HEK293T (cell line): Measurements from ENCODE around the gene MYH14.

ENCODE experiments used
- BHLHE40 ChIP-seq: fragments of 450-650 bp; IDR thresholded peaks from 2 replicates; pipeline ENCODE4 v1.6.1; 2016; ENCODE audit warnings: mild to moderate bottlenecking, moderate library complexity, borderline replicate concordance
- FOXK2 ChIP-seq: fragments of 450-650 bp; IDR thresholded peaks from 2 replicates; pipeline ENCODE4 v1.6.1; 2016; ENCODE audit warnings: mild to moderate bottlenecking
- HDGF ChIP-seq: fragments of 450-650 bp; IDR thresholded peaks from 2 replicates; pipeline ENCODE4 v1.6.1; 2017; ENCODE audit warnings: antibody characterized with exemption, borderline replicate concordance
- NFRKB ChIP-seq: fragments of 450-650 bp; IDR thresholded peaks from 2 replicates; pipeline ENCODE4 v1.6.1; 2016; ENCODE audit warnings: mild to moderate bottlenecking, moderate library complexity
- SP1 ChIP-seq: fragments of 450-650 bp; IDR thresholded peaks from 2 replicates; pipeline ENCODE4 v1.6.1; 2017
- TF ChIP-seq, protein P1 (sequence below): fragments of 450-650 bp; IDR thresholded peaks from 2 replicates; pipeline ENCODE4 v1.6.1; 2016

DNA sequence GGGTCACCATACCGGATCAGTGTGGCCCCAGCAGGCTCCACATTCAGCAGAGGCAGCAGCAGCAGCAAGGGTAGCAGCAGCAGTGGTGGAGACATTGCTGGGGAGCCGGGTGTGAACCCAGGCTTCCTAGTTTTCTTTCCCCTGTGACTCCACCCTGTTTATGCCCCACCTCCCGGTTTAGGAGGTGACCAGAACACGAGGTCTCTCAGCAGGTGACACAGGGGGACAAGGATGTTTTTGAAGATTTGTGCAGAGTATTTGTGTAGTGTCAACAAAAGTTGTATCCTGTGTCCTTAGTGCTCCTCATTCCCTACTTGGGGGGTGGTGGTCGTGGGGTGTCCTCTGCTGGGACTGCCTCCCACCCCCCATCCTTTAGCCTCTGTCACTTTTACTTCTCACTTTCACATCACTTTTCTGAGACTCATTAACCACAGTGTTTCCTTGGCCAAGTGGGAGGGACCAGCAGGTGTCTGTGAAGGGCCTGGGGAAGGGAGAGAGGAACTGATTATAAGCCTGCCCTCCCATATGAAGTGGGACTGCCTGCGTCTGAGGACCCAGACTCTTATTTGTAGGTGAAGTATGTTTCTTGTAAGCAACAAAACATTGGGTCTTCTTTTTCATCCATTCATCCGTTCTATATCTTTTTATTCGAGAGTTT lies 141.4 kb downstream of the MYH14 start:
- TF ChIP-seq SP1, result no peak
- TF ChIP-seq HDGF, result no peak
- TF ChIP-seq, protein P1, sequence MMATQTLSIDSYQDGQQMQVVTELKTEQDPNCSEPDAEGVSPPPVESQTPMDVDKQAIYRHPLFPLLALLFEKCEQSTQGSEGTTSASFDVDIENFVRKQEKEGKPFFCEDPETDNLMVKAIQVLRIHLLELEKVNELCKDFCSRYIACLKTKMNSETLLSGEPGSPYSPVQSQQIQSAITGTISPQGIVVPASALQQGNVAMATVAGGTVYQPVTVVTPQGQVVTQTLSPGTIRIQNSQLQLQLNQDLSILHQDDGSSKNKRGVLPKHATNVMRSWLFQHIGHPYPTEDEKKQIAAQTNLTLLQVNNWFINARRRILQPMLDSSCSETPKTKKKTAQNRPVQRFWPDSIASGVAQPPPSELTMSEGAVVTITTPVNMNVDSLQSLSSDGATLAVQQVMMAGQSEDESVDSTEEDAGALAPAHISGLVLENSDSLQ, result no peak
- TF ChIP-seq NFRKB, result no peak
- no peak for TF ChIP-seq FOXK2
- TF ChIP-seq BHLHE40, result no peak
